Loucy (cell line): ENCODE measurements around the gene NCKAP5.

Experiments
- H2AFZ ChIP-seq: fragments of 200-600 bp; sonication (generic); 2 replicates; pipeline ENCODE4 v1.6.0; 2016; ENCODE audit warnings: antibody characterized with exemption, mild to moderate bottlenecking, low read length, moderate library complexity
- H3F3A ChIP-seq: fragments of 200-600 bp; 2 replicates; pipeline ENCODE4 v1.6.0; 2016; ENCODE audit warnings: antibody characterized with exemption, low read depth, mild to moderate bottlenecking
- H3K27me3 ChIP-seq: fragments of 200-600 bp; sonication (generic); 2 replicates; pipeline ENCODE4 v1.6.1; 2014; ENCODE audit warnings: low read length, mild to moderate bottlenecking; ENCODE audit not compliant: insufficient read depth, poor library complexity, severe bottlenecking
- H3K36me3 ChIP-seq: fragments of 200-600 bp; sonication (generic); 2 replicates; pipeline ENCODE4 v1.6.1; 2016; ENCODE audit warnings: low read length; ENCODE audit not compliant: insufficient read depth
- H3K4me1 ChIP-seq: fragments of 200-600 bp; sonication (generic); 2 replicates; pipeline ENCODE4 v1.5.1; 2014; ENCODE audit warnings: low read length, mild to moderate bottlenecking; ENCODE audit not compliant: insufficient read depth, poor library complexity, severe bottlenecking
- H3K4me2 ChIP-seq: fragments of 200-600 bp; sonication (generic); 2 replicates; pipeline ENCODE4 v1.6.0; 2014; ENCODE audit warnings: antibody characterized with exemption, low read length, low read depth, mild to moderate bottlenecking; ENCODE audit not compliant: poor library complexity, severe bottlenecking
- H3K4me3 ChIP-seq: fragments of 200-600 bp; sonication (generic); 2 replicates; pipeline ENCODE4 v1.5.1; 2014; ENCODE audit warnings: low read length, mild to moderate bottlenecking, mixed read lengths; ENCODE audit not compliant: poor library complexity, severe bottlenecking
- H3K79me2 ChIP-seq: fragments of 200-600 bp; sonication (generic); 2 replicates; pipeline ENCODE4 v1.6.1; 2014; ENCODE audit warnings: low read length; ENCODE audit not compliant: insufficient read depth
- H3K9ac ChIP-seq: fragments of 200-600 bp; sonication (generic); 2 replicates; pipeline ENCODE4 v1.6.0; 2014; ENCODE audit warnings: mild to moderate bottlenecking, low read depth, low read length, moderate library complexity; ENCODE audit not compliant: poor library complexity, severe bottlenecking
- H3K9me2 ChIP-seq: fragments of 200-600 bp; sonication (generic); replicated peaks from 2 replicates; pipeline ENCODE4 v1.6.1; 2016; ENCODE audit warnings: low read depth, low read length, mixed read lengths
- H3K9me3 ChIP-seq: fragments of 200-600 bp; sonication (generic); 2 replicates; pipeline ENCODE4 v1.6.1; 2014; ENCODE audit warnings: mild to moderate bottlenecking, antibody characterized with exemption, low read length, low read depth; ENCODE audit not compliant: insufficient read depth
- H4K20me1 ChIP-seq: fragments of 200-600 bp; sonication (generic); 2 replicates; pipeline ENCODE4 v1.6.0; 2014; ENCODE audit warnings: antibody characterized with exemption, low read length, mild to moderate bottlenecking; ENCODE audit not compliant: insufficient read depth, poor library complexity, severe bottlenecking
- EZH2phosphoT487 ChIP-seq: fragments of 200-600 bp; IDR thresholded peaks from 2 replicates; pipeline ENCODE4 v1.6.1; 2018; ENCODE audit warnings: antibody characterized with exemption, mild to moderate bottlenecking, moderate library complexity, borderline replicate concordance
- TF ChIP-seq, protein P1 (sequence below): fragments of 200-600 bp; sonication (generic); conservative IDR thresholded peaks from 2 replicates; pipeline ENCODE4 v1.5.1; 2014; ENCODE audit warnings: mild to moderate bottlenecking, antibody characterized with exemption, low read length

Gene NCKAP5

GRCh38 chr2:132955871-132956615, 612.2 kb downstream of the NCKAP5 start:
- Histone ChIP-seq H3K4me2 (no peak overlapping the region), H3K27me3 (no peaks in the 10 kb centered on the region), H3K4me3 (no peak overlapping the region), H3K36me3 (no peaks in the 10 kb centered on the region), H2AFZ (no peak overlapping the region), H4K20me1 (no peaks in the 10 kb centered on the region), H3K9ac (no peak overlapping the region), H3K4me1 (no peaks in the 10 kb centered on the region), H3K79me2 (no peaks in the 10 kb centered on the region), H3K9me2 (no peaks in the 10 kb centered on the region), H3K9me3 (no peaks in the 10 kb centered on the region), H3F3A (no peaks in the 10 kb centered on the region)
- no peak for TF ChIP-seq EZH2phosphoT487
- TF ChIP-seq, protein P1, sequence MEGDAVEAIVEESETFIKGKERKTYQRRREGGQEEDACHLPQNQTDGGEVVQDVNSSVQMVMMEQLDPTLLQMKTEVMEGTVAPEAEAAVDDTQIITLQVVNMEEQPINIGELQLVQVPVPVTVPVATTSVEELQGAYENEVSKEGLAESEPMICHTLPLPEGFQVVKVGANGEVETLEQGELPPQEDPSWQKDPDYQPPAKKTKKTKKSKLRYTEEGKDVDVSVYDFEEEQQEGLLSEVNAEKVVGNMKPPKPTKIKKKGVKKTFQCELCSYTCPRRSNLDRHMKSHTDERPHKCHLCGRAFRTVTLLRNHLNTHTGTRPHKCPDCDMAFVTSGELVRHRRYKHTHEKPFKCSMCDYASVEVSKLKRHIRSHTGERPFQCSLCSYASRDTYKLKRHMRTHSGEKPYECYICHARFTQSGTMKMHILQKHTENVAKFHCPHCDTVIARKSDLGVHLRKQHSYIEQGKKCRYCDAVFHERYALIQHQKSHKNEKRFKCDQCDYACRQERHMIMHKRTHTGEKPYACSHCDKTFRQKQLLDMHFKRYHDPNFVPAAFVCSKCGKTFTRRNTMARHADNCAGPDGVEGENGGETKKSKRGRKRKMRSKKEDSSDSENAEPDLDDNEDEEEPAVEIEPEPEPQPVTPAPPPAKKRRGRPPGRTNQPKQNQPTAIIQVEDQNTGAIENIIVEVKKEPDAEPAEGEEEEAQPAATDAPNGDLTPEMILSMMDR, result no peak

- H3K9ac ChIP-seq, result no peak overlapping the region
- no peaks in the 10 kb centered on the region for H4K20me1 ChIP-seq
- no peaks in the 10 kb centered on the region for H3K4me1 ChIP-seq
- no peak overlapping the region for H3K4me2 ChIP-seq
- H3K4me3 ChIP-seq, result no peak overlapping the region
- TF ChIP-seq EZH2phosphoT487, result no peak
- TF ChIP-seq, protein P1, result no peak
- no peaks in the 10 kb centered on the region for H3K9me3 ChIP-seq
- H3K36me3 ChIP-seq, result no peaks in the 10 kb centered on the region
- no peaks in the 10 kb centered on the region for H3K79me2 ChIP-seq
- no peaks in the 10 kb centered on the region for H3F3A ChIP-seq
- no peaks in the 10 kb centered on the region for H3K9me2 ChIP-seq
- H3K27me3 ChIP-seq, result no peaks in the 10 kb centered on the region
- H2AFZ ChIP-seq, result no peak overlapping the region
These were observed 614.5 kb downstream of the NCKAP5 start for GRCh38 chr2:132953771-132954170.

DNA sequence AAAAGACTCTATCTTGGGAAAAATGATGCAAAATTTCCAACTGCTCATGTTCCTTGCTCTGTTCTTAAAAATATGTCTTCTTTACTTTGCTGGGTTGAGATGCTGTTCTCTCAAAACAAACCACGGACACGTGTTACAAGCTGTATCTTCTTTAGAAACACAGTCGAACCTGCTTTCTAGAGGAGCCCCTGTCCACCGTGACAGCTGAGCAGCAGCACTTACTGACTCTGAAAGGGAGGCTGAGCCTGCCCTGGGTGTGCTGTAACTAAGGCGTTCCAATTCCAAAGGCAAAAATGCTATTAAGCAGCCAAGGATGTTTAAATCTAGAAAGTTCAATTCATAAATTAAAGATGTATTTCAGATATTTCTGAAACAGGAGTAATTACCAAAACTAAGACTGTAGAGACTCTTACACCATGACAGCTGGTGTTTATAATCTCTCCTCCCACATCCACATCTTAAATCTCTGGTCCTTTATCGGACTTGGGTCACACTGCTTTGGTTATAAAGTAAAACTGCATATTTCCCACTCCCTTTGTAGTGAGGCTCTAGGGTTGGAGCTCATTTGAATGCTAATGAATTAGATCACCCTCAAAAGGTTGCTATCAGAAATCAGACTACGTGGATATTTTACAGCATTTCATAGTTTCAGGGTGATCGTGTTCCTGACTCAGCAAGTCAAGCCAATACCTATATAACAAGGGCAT, 617.1 kb downstream of the NCKAP5 start:
- no peaks in the 10 kb centered on the region for H4K20me1 ChIP-seq
- TF ChIP-seq, protein P1, result no peak
- TF ChIP-seq EZH2phosphoT487, result no peak
- H3K79me2 ChIP-seq, result no peaks in the 10 kb centered on the region
- H3K9me2 ChIP-seq, result no peaks in the 10 kb centered on the region
- H3K9me3 ChIP-seq, result no peaks in the 10 kb centered on the region
- H3K36me3 ChIP-seq, result no peaks in the 10 kb centered on the region
- H3K27me3 ChIP-seq, result no peaks in the 10 kb centered on the region
- H3K4me3 ChIP-seq, result no peak overlapping the region
- H3F3A ChIP-seq, result no peaks in the 10 kb centered on the region
- H2AFZ ChIP-seq, result no peak overlapping the region
- no peak overlapping the region for H3K4me2 ChIP-seq
- H3K4me1 ChIP-seq, result no peaks in the 10 kb centered on the region
- no peak overlapping the region for H3K9ac ChIP-seq
